Liver (tissue), 3 donors: Measurements from ENCODE around the gene STN1.

Experiments used
- ATF3 ChIP-seq: IDR thresholded peaks from 2 replicates; pipeline ENCODE4 v1.6.1; 2016; ENCODE audit warnings: antibody characterized with exemption
- EGR1 ChIP-seq, 2 donors: IDR thresholded peaks; 2 replicates each; pipeline ENCODE4 v1.6.1; 2016 to 2018; ENCODE audit warnings: antibody characterized with exemption in 2 of 2, low read depth in 2 of 2
- FOXA2 ChIP-seq: IDR thresholded peaks from 2 replicates; pipeline ENCODE4 v1.6.1; 2016; ENCODE audit warnings: antibody characterized with exemption
- GABPA ChIP-seq, 2 donors: IDR thresholded peaks in 1 of 2; conservative IDR thresholded peaks in 1 of 2; 2 replicates each; pipeline ENCODE4 v1.6.1; 2016; ENCODE audit warnings: antibody characterized with exemption in 2 of 2, mild to moderate bottlenecking in 1 of 2, moderate library complexity in 1 of 2
- JUND ChIP-seq, 2 donors: IDR thresholded peaks; 2 replicates each; pipeline ENCODE4 v1.6.1; 2016; ENCODE audit warnings: antibody characterized with exemption in 2 of 2
- RAD21 ChIP-seq, 2 donors: IDR thresholded peaks; 2 replicates each; pipeline ENCODE4 v1.6.1; 2016; ENCODE audit warnings: antibody characterized with exemption in 2 of 2, mild to moderate bottlenecking in 2 of 2
- REST ChIP-seq: IDR thresholded peaks from 2 replicates; pipeline ENCODE4 v1.6.1; 2016; ENCODE audit warnings: antibody characterized with exemption, mild to moderate bottlenecking
- RXRA ChIP-seq, 2 donors: IDR thresholded peaks; 2 replicates each; pipeline ENCODE4 v1.6.1; 2017 to 2018; ENCODE audit warnings: antibody characterized with exemption in 2 of 2, mild to moderate bottlenecking in 1 of 2
- SP1 ChIP-seq: IDR thresholded peaks from 2 replicates; pipeline ENCODE4 v1.6.1; 2018; ENCODE audit warnings: antibody characterized with exemption, mild to moderate bottlenecking
- TAF1 ChIP-seq: conservative IDR thresholded peaks from 2 replicates; pipeline ENCODE4 v1.6.1; 2016; ENCODE audit warnings: antibody characterized with exemption, mild to moderate bottlenecking
- YY1 ChIP-seq: IDR thresholded peaks from 2 replicates; pipeline ENCODE4 v1.6.1; 2016; ENCODE audit warnings: antibody characterized with exemption, mild to moderate bottlenecking
- TF ChIP-seq, protein P1 (sequence below): fragments of 150-350 bp; IDR thresholded peaks from 2 replicates; pipeline ENCODE4 v1.5.1; 2017; ENCODE audit warnings: improper control_type of control experiment, low read depth, low read length; ENCODE audit not compliant: missing input control
- TF ChIP-seq, protein P2 (sequence below): IDR thresholded peaks from 2 replicates; pipeline ENCODE4 v1.6.1; 2016; ENCODE audit warnings: antibody characterized with exemption
- TF ChIP-seq, protein P3 (sequence below): IDR thresholded peaks from 2 replicates; pipeline ENCODE4 v1.6.1; 2016; ENCODE audit warnings: antibody characterized with exemption
- donor health status: healthy.
- donor health status: healthy.

- TF ChIP-seq, protein P1, sequence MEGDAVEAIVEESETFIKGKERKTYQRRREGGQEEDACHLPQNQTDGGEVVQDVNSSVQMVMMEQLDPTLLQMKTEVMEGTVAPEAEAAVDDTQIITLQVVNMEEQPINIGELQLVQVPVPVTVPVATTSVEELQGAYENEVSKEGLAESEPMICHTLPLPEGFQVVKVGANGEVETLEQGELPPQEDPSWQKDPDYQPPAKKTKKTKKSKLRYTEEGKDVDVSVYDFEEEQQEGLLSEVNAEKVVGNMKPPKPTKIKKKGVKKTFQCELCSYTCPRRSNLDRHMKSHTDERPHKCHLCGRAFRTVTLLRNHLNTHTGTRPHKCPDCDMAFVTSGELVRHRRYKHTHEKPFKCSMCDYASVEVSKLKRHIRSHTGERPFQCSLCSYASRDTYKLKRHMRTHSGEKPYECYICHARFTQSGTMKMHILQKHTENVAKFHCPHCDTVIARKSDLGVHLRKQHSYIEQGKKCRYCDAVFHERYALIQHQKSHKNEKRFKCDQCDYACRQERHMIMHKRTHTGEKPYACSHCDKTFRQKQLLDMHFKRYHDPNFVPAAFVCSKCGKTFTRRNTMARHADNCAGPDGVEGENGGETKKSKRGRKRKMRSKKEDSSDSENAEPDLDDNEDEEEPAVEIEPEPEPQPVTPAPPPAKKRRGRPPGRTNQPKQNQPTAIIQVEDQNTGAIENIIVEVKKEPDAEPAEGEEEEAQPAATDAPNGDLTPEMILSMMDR, result no peak
- TF ChIP-seq RAD21 (IDR thresholded peaks at IDR 0.05) (no peak), REST (no peak), FOXA2 (no peak), JUND (IDR thresholded peaks at IDR 0.05) (no peak), RXRA (IDR thresholded peaks at IDR 0.05) (no peak), GABPA (IDR thresholded peaks at IDR 0.05 in 1 of 2, conservative IDR thresholded peaks at IDR 0.05 in 1 of 2) (no peak), TAF1 (no peak), EGR1 (IDR thresholded peaks at IDR 0.05; ENCODE audit: low read depth in 2 of 2) (no peak), ATF3 (no peak), YY1 (no peak), SP1 (no peak)
- TF ChIP-seq, protein P2, sequence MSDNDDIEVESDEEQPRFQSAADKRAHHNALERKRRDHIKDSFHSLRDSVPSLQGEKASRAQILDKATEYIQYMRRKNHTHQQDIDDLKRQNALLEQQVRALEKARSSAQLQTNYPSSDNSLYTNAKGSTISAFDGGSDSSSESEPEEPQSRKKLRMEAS, result no peak
- TF ChIP-seq, protein P3, sequence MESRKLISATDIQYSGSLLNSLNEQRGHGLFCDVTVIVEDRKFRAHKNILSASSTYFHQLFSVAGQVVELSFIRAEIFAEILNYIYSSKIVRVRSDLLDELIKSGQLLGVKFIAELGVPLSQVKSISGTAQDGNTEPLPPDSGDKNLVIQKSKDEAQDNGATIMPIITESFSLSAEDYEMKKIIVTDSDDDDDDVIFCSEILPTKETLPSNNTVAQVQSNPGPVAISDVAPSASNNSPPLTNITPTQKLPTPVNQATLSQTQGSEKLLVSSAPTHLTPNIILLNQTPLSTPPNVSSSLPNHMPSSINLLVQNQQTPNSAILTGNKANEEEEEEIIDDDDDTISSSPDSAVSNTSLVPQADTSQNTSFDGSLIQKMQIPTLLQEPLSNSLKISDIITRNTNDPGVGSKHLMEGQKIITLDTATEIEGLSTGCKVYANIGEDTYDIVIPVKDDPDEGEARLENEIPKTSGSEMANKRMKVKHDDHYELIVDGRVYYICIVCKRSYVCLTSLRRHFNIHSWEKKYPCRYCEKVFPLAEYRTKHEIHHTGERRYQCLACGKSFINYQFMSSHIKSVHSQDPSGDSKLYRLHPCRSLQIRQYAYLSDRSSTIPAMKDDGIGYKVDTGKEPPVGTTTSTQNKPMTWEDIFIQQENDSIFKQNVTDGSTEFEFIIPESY, result no peak
Measured at GRCh38 chr10:103849880-103850571, 68.0 kb downstream of the STN1 start.
